ENCODE results near the gene FN3K. TPM values are rescaled to one million over a fixed set of nuclear protein-coding genes. Genes with fewer than 3 reads are reported as not detected.
A peak's percentile ranks its signal among the peaks of the same experiment; 100 is the strongest.

FN3K gene
- total and polyA plus RNA-seq, 2 of the 13 experiments (the other 11 are each of a cell fraction or from before 2014, with no cell fraction given): 3.5 to 12.2 TPM

DNA sequence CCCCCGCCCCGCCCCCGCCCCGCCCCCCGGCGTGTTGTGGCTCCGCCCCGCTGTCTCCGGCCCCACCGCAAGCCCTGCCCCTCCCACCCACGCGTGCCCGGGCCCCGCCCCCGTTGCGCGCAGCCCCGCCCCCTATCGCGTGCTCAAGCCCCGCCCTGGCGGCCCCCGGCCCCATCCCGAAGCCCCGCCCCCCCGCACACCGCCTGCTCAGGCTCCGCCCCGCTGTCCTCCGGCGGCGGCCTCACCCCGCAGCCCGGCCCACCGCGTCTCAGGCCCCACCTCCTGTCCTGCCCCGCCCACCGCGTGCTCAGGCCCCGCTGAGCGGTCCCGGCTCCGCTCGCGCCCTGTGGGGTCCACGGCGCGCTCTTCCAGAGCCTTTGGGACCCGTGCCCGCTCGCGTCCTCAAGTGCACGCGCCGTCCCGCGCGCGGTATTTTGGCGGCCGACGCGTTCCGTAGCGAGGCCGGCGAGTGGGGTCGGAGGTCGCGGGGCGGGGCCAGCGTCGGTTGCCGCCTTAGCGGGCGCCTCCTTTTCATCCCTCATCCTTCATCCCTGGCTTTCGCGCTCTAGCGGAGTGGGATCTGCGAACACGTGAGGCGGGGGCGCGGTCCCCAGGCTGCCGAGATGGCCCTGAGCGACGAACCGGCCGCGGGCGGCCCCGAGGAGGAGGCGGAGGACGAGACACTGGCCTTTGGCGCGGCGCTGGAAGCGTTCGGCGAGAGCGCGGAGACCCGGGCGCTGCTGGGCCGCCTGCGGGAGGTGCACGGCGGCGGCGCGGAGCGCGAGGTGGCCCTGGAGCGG, 16.4 kb downstream of the FN3K start, which contains the start of gene TBCD (continued):
- TF ChIP-seq RBM39 (IDR thresholded peaks at IDR 0.05; ENCODE audit: low read depth, low read length, poor library complexity, severe bottlenecking): peak; percentile 73
- peak; percentile 77; the same call in 1 of the 2 replicates for TF ChIP-seq ZFP1 (CRISPR knock-in tag; IDR thresholded peaks at IDR 0.05)
- peak; percentile 87; the same call in 1 of the 2 replicates for TF ChIP-seq SP140L (CRISPR knock-in tag; IDR thresholded peaks at IDR 0.05; ENCODE audit: borderline replicate concordance)
- TF ChIP-seq, protein P1, sequence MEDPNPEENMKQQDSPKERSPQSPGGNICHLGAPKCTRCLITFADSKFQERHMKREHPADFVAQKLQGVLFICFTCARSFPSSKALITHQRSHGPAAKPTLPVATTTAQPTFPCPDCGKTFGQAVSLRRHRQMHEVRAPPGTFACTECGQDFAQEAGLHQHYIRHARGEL (CRISPR knock-in tag; IDR thresholded peaks at IDR 0.05): no peak
- TF ChIP-seq NR2F2 (IDR thresholded peaks at IDR 0.05; ENCODE audit: borderline replicate concordance, low read depth): peak; percentile 74; the same call in 1 of the 2 replicates
- TF ChIP-seq NCOA5 (CRISPR knock-in tag; IDR thresholded peaks at IDR 0.05): no peak
- peak; percentile 64; the same call in 1 of the 2 replicates for TF ChIP-seq ZBED4 (CRISPR knock-in tag; IDR thresholded peaks at IDR 0.05; ENCODE audit: borderline replicate concordance)
- TF ChIP-seq, protein P2, sequence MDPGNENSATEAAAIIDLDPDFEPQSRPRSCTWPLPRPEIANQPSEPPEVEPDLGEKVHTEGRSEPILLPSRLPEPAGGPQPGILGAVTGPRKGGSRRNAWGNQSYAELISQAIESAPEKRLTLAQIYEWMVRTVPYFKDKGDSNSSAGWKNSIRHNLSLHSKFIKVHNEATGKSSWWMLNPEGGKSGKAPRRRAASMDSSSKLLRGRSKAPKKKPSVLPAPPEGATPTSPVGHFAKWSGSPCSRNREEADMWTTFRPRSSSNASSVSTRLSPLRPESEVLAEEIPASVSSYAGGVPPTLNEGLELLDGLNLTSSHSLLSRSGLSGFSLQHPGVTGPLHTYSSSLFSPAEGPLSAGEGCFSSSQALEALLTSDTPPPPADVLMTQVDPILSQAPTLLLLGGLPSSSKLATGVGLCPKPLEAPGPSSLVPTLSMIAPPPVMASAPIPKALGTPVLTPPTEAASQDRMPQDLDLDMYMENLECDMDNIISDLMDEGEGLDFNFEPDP (CRISPR knock-in tag; conservative IDR thresholded peaks at IDR 0.05): no peak
- TF ChIP-seq ZBTB40 (IDR thresholded peaks at IDR 0.05): no peak
- TF ChIP-seq ZBTB40 (CRISPR knock-in tag; IDR thresholded peaks at IDR 0.05): peak; percentile 82
- TF ChIP-seq ZNF543 (CRISPR knock-in tag; IDR thresholded peaks at IDR 0.05): peak; percentile 67; the same call in 1 of the 2 replicates
- TF ChIP-seq ZBTB1 (CRISPR knock-in tag; IDR thresholded peaks at IDR 0.05; ENCODE audit: borderline replicate concordance): 0 out of 2 replicates have a peak, but pooled peaks have one; percentile 79
- TF ChIP-seq ZNF263 (CRISPR knock-in tag; IDR thresholded peaks at IDR 0.05): peak; percentile 93
- no peak for TF ChIP-seq ZNF629 (CRISPR knock-in tag; conservative IDR thresholded peaks at IDR 0.05)
